ENCODE results near the gene SAP30.

The SAP30 gene

GRCh38 chr4:173371292-173372192 lies 788 bp downstream of the SAP30 start:
- no peak overlapping the region for H3K27ac ChIP-seq (ENCODE audit: low read length)

GRCh38 chr4:173374588-173374987 lies 3.8 kb downstream of the SAP30 start:
- Histone ChIP-seq H3K9ac (ENCODE audit: low read length) (no peak overlapping the region), H3K36me3 (ENCODE audit: control insufficient read depth, low read depth, low read length) (no peaks in the 10 kb centered on the region), H3K27ac (ENCODE audit: low read length) (no peak overlapping the region), H3K4me3 (ENCODE audit: low read length) (no peak overlapping the region), H3K9me3 (ENCODE audit: control insufficient read depth, low read depth, low read length) (no peaks in the 10 kb centered on the region), H3K4me1 (ENCODE audit: control insufficient read depth, low read depth, low read length) (peaks cover 3% of the 10 kb centered on the region), H3K27me3 (ENCODE audit: control insufficient read depth, insufficient read depth, low read length) (no peaks in the 10 kb centered on the region)

More at GRCh38 chr4:173371292-173372192, 788 bp downstream of the SAP30 start:
- Histone ChIP-seq H3K4me3 (ENCODE audit: low read length) (peak overlapping the region; percentile 98), H3K9ac (ENCODE audit: low read length) (peak overlapping the region; percentile 84), H3K4me1 (ENCODE audit: control insufficient read depth, low read depth, low read length) (peaks cover 7% of the 10 kb centered on the region), H3K9me3 (ENCODE audit: control insufficient read depth, low read depth, low read length) (no peaks in the 10 kb centered on the region), H3K36me3 (ENCODE audit: control insufficient read depth, low read depth, low read length) (no peaks in the 10 kb centered on the region), H3K27me3 (ENCODE audit: control insufficient read depth, insufficient read depth, low read length) (no peaks in the 10 kb centered on the region)

- Histone ChIP-seq H3K4me1 (ENCODE audit: control insufficient read depth, low read depth, low read length) (peaks cover 18% of the 10 kb centered on the region), H3K4me3 (ENCODE audit: low read length) (no peak overlapping the region), H3K36me3 (ENCODE audit: control insufficient read depth, low read depth, low read length) (no peaks in the 10 kb centered on the region), H3K9me3 (ENCODE audit: control insufficient read depth, low read depth, low read length) (no peaks in the 10 kb centered on the region), H3K27ac (ENCODE audit: low read length) (no peak overlapping the region), H3K27me3 (ENCODE audit: control insufficient read depth, insufficient read depth, low read length) (no peaks in the 10 kb centered on the region), H3K9ac (ENCODE audit: low read length) (no peak overlapping the region)
Observed at GRCh38 chr4:173379929-173380328, 9.2 kb downstream of the SAP30 start.

- H3K4me1 ChIP-seq (ENCODE audit: control insufficient read depth, low read depth, low read length): peaks cover 18% of the 10 kb centered on the region
Observed at GRCh38 chr4:173380987-173381386, 10.2 kb downstream of the SAP30 start.

DNA sequence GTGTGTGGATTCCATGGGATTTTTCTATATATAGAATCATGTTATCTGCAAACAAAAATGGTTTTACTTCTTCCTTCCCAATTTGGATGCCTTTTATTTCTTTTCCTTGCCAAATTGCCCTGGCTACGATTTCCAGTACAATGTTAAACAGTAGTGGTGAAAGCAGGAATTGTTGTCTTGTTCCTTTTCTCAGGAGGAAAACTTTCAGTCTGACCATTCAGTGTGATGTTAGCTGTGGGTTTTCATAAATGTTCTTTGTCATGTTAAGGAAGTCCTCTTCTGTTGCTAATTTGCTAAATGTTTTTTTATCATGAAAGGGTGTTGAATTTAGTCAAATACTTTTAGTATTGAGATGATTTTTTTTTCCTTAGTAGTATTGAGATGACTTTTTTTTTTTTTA lies 10.9 kb downstream of the SAP30 start:
- Histone ChIP-seq H3K4me3 (ENCODE audit: low read length) (no peak overlapping the region), H3K27me3 (ENCODE audit: control insufficient read depth, insufficient read depth, low read length) (no peaks in the 10 kb centered on the region), H3K36me3 (ENCODE audit: control insufficient read depth, low read depth, low read length) (no peaks in the 10 kb centered on the region), H3K4me1 (ENCODE audit: control insufficient read depth, low read depth, low read length) (peaks cover 18% of the 10 kb centered on the region), H3K9me3 (ENCODE audit: control insufficient read depth, low read depth, low read length) (no peaks in the 10 kb centered on the region), H3K27ac (ENCODE audit: low read length) (no peak overlapping the region), H3K9ac (ENCODE audit: low read length) (no peak overlapping the region)

More at GRCh38 chr4:173380987-173381386, 10.2 kb downstream of the SAP30 start:
- Histone ChIP-seq H3K9me3 (ENCODE audit: control insufficient read depth, low read depth, low read length) (no peaks in the 10 kb centered on the region), H3K9ac (ENCODE audit: low read length) (no peak overlapping the region), H3K36me3 (ENCODE audit: control insufficient read depth, low read depth, low read length) (no peaks in the 10 kb centered on the region), H3K4me3 (ENCODE audit: low read length) (no peak overlapping the region), H3K27me3 (ENCODE audit: control insufficient read depth, insufficient read depth, low read length) (no peaks in the 10 kb centered on the region), H3K27ac (ENCODE audit: low read length) (no peak overlapping the region)

GRCh38 chr4:173382349-173382748 lies 11.6 kb downstream of the SAP30 start:
- no peaks in the 10 kb centered on the region for H3K27me3 ChIP-seq (ENCODE audit: control insufficient read depth, insufficient read depth, low read length)
- no peak overlapping the region for H3K9ac ChIP-seq (ENCODE audit: low read length)
- H3K9me3 ChIP-seq (ENCODE audit: control insufficient read depth, low read depth, low read length): no peaks in the 10 kb centered on the region
- no peaks in the 10 kb centered on the region for H3K36me3 ChIP-seq (ENCODE audit: control insufficient read depth, low read depth, low read length)
- no peak overlapping the region for H3K27ac ChIP-seq (ENCODE audit: low read length)
- H3K4me1 ChIP-seq (ENCODE audit: control insufficient read depth, low read depth, low read length): peaks cover 18% of the 10 kb centered on the region
- H3K4me3 ChIP-seq (ENCODE audit: low read length): no peak overlapping the region

GRCh38 chr4:173386751-173387150 lies 16.0 kb downstream of the SAP30 start:
- Histone ChIP-seq H3K27me3 (ENCODE audit: control insufficient read depth, insufficient read depth, low read length) (no peaks in the 10 kb centered on the region), H3K4me1 (ENCODE audit: control insufficient read depth, low read depth, low read length) (peaks cover 7% of the 10 kb centered on the region), H3K27ac (ENCODE audit: low read length) (no peak overlapping the region), H3K4me3 (ENCODE audit: low read length) (no peak overlapping the region), H3K9me3 (ENCODE audit: control insufficient read depth, low read depth, low read length) (no peaks in the 10 kb centered on the region), H3K36me3 (ENCODE audit: control insufficient read depth, low read depth, low read length) (no peaks in the 10 kb centered on the region), H3K9ac (ENCODE audit: low read length) (no peak overlapping the region)

- Histone ChIP-seq H3K4me3 (ENCODE audit: low read length) (no peak overlapping the region), H3K27me3 (ENCODE audit: control insufficient read depth, insufficient read depth, low read length) (no peaks in the 10 kb centered on the region), H3K36me3 (ENCODE audit: control insufficient read depth, low read depth, low read length) (no peaks in the 10 kb centered on the region), H3K9me3 (ENCODE audit: control insufficient read depth, low read depth, low read length) (no peaks in the 10 kb centered on the region), H3K4me1 (ENCODE audit: control insufficient read depth, low read depth, low read length) (no peaks in the 10 kb centered on the region), H3K27ac (ENCODE audit: low read length) (no peak overlapping the region), H3K9ac (ENCODE audit: low read length) (no peak overlapping the region)
Observed at GRCh38 chr4:173391701-173392100, 20.9 kb downstream of the SAP30 start.

- no peak overlapping the region for H3K9ac ChIP-seq (ENCODE audit: low read length)
- H3K9me3 ChIP-seq (ENCODE audit: control insufficient read depth, low read depth, low read length): no peaks in the 10 kb centered on the region
- no peak overlapping the region for H3K27ac ChIP-seq (ENCODE audit: low read length)
- peaks cover 2% of the 10 kb centered on the region for H3K4me1 ChIP-seq (ENCODE audit: control insufficient read depth, low read depth, low read length)
- H3K36me3 ChIP-seq (ENCODE audit: control insufficient read depth, low read depth, low read length): no peaks in the 10 kb centered on the region
- H3K4me3 ChIP-seq (ENCODE audit: low read length): no peak overlapping the region
- no peaks in the 10 kb centered on the region for H3K27me3 ChIP-seq (ENCODE audit: control insufficient read depth, insufficient read depth, low read length)
Observed at GRCh38 chr4:173397604-173398003, 26.9 kb downstream of the SAP30 start.

- Histone ChIP-seq H3K27me3 (ENCODE audit: control insufficient read depth, insufficient read depth, low read length) (no peaks in the 10 kb centered on the region), H3K4me1 (ENCODE audit: control insufficient read depth, low read depth, low read length) (peaks cover 2% of the 10 kb centered on the region), H3K4me3 (ENCODE audit: low read length) (no peak overlapping the region), H3K27ac (ENCODE audit: low read length) (no peak overlapping the region), H3K9ac (ENCODE audit: low read length) (no peak overlapping the region), H3K36me3 (ENCODE audit: control insufficient read depth, low read depth, low read length) (no peaks in the 10 kb centered on the region), H3K9me3 (ENCODE audit: control insufficient read depth, low read depth, low read length) (no peaks in the 10 kb centered on the region)
Observed at GRCh38 chr4:173398220-173398619, 27.5 kb downstream of the SAP30 start.

DNA sequence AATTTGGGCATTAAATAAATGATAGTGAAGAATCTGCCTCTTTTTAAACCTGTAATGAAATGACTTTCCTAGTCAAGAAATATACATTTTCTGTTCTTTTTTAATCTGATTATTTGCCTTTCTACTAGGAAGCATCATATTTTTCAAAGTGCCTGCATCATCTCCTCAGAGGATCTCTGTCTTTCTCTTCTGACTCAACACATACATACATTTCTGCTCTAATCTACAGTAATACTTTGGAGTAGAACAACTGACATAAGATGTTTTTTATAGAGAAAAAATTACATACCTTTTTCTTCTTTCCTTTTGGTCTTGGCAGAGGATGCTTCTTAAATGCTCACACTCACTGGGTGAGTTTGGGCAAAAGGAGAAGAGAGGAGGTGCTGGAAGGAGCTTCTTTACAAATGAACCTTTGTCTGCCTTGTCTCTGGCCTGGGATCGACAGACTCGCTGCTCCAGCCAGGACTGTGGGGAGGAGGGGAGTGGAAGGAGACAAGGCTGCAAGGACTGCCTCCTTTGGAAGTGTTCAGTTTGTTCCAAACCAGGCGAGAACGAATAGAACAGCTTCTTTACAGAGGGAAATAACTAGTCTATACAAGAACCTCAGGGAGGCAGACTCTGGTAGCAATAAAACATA lies 28.1 kb downstream of the SAP30 start, which contains the start of gene SCRG1:
Gene SCRG1, minus strand, starts transcription at position 338 of the 637 bp plus-strand sequence. CDS start 7,702 bp downstream, outside the sequence.
- H3K27me3 ChIP-seq (ENCODE audit: control insufficient read depth, insufficient read depth, low read length): no peaks in the 10 kb centered on the region
- H3K4me1 ChIP-seq (ENCODE audit: control insufficient read depth, low read depth, low read length): peaks cover 2% of the 10 kb centered on the region
- no peak within 1 kb of the TSS for H3K27ac ChIP-seq (ENCODE audit: low read length)
- no peak within 1 kb of the TSS for H3K9ac ChIP-seq (ENCODE audit: low read length)
- no peaks in the 10 kb centered on the region for H3K9me3 ChIP-seq (ENCODE audit: control insufficient read depth, low read depth, low read length)
- H3K4me3 ChIP-seq (ENCODE audit: low read length): no peak within 1 kb of the TSS
- no peaks in the 10 kb centered on the region for H3K36me3 ChIP-seq (ENCODE audit: control insufficient read depth, low read depth, low read length)
